HCT116 (cell line): ENCODE results near the gene DMBX1.

Experiments
- ATF3 ChIP-seq: IDR thresholded peaks from 2 replicates; pipeline ENCODE4 v1.6.1; 2012
- CEBPB ChIP-seq: IDR thresholded peaks from 2 replicates; pipeline ENCODE4 v1.6.1; 2012; ENCODE audit warnings: low read depth
- CTCF ChIP-seq, 3 experiments: fragments of 200-600 bp in 1 of 3; sonication (generic) in 1 of 3; IDR thresholded peaks in 2 of 3; conservative IDR thresholded peaks in 1 of 3; 2 replicates each; pipeline ENCODE4 v1.5.1; 2012 to 2017; ENCODE audit warnings: low read depth in 2 of 3, low read length in 2 of 3, antibody characterized with exemption in 1 of 3, borderline replicate concordance in 1 of 3, control low read depth in 1 of 3, mild to moderate bottlenecking in 1 of 3, mixed read lengths in 1 of 3, mixed run types in 1 of 3, moderate library complexity in 1 of 3; ENCODE audit not compliant: insufficient read depth in 1 of 3
- EZH2 ChIP-seq: fragments of 200-600 bp; sonication (generic); IDR thresholded peaks from 2 replicates; pipeline ENCODE4 v1.6.1; 2017; ENCODE audit warnings: antibody characterized with exemption, mixed run types
- POLR2A ChIP-seq: IDR thresholded peaks from 2 replicates; pipeline ENCODE4 v1.7.0; 2011; ENCODE audit warnings: borderline replicate concordance; ENCODE audit not compliant: insufficient read depth, insufficient read length; ENCODE audit errors: extremely low read depth
- POLR2AphosphoS5 ChIP-seq: IDR thresholded peaks from 2 replicates; pipeline ENCODE4 v1.6.1; 2011; ENCODE audit warnings: mild to moderate bottlenecking, low read depth, low read length, moderate library complexity
- SP1 ChIP-seq: IDR thresholded peaks from 2 replicates; pipeline ENCODE4 v1.6.1; 2012; ENCODE audit warnings: low read depth
- TCF7L2 ChIP-seq: IDR thresholded peaks from 2 replicates; pipeline ENCODE4 v1.7.0; 2011; ENCODE audit warnings: borderline replicate concordance, inconsistent platforms; ENCODE audit not compliant: insufficient read depth, insufficient read length; ENCODE audit errors: extremely low read depth
- TF ChIP-seq, protein P1 (sequence below): IDR thresholded peaks from 2 replicates; pipeline ENCODE4 v1.6.1; 2012; ENCODE audit warnings: low read depth
- TF ChIP-seq, protein P2 (sequence below): IDR thresholded peaks from 2 replicates; pipeline ENCODE4 v1.6.1; 2012

DNA sequence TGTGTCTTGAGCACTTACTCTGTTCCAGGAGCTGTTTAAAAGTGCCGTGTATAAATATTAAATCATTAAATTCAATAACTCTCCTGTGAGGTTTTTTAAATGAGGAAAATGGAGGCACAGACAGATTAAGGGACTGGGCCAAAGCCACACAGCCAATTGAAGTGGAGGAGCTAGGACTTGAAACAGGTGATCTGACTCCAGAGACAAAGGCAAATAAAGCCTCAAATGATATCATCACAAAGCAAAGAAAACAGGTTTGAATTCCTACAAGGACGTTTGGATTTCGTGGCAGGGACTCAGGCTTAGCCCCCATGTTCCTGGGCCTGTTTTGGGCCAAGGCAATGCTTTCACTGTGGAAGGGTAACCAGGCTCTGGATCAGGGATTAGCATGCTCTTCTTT lies 45.2 kb upstream of the DMBX1 start:
- no peak for TF ChIP-seq TCF7L2
- no peak for TF ChIP-seq CTCF (IDR thresholded peaks at IDR 0.05 in 2 of 3, conservative IDR thresholded peaks at IDR 0.05 in 1 of 3; ENCODE audit: borderline replicate concordance in 1 of 3, insufficient read depth in 1 of 3, low read depth in 2 of 3, low read length in 2 of 3)
- no peak for TF ChIP-seq EZH2
- no peak for TF ChIP-seq POLR2AphosphoS5
- TF ChIP-seq, protein P1, sequence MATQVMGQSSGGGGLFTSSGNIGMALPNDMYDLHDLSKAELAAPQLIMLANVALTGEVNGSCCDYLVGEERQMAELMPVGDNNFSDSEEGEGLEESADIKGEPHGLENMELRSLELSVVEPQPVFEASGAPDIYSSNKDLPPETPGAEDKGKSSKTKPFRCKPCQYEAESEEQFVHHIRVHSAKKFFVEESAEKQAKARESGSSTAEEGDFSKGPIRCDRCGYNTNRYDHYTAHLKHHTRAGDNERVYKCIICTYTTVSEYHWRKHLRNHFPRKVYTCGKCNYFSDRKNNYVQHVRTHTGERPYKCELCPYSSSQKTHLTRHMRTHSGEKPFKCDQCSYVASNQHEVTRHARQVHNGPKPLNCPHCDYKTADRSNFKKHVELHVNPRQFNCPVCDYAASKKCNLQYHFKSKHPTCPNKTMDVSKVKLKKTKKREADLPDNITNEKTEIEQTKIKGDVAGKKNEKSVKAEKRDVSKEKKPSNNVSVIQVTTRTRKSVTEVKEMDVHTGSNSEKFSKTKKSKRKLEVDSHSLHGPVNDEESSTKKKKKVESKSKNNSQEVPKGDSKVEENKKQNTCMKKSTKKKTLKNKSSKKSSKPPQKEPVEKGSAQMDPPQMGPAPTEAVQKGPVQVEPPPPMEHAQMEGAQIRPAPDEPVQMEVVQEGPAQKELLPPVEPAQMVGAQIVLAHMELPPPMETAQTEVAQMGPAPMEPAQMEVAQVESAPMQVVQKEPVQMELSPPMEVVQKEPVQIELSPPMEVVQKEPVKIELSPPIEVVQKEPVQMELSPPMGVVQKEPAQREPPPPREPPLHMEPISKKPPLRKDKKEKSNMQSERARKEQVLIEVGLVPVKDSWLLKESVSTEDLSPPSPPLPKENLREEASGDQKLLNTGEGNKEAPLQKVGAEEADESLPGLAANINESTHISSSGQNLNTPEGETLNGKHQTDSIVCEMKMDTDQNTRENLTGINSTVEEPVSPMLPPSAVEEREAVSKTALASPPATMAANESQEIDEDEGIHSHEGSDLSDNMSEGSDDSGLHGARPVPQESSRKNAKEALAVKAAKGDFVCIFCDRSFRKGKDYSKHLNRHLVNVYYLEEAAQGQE: no peak
- TF ChIP-seq SP1: no peak
- no peak for TF ChIP-seq CEBPB
- no peak for TF ChIP-seq POLR2A
- no peak for TF ChIP-seq ATF3
- TF ChIP-seq, protein P2, sequence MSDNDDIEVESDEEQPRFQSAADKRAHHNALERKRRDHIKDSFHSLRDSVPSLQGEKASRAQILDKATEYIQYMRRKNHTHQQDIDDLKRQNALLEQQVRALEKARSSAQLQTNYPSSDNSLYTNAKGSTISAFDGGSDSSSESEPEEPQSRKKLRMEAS: no peak
